IMR-90 (cell line): ENCODE results near the gene SLC27A1. TPM values are rescaled to one million over a fixed set of nuclear protein-coding genes. Genes with fewer than 3 reads are reported as not detected.

Experiments used
- ATAC-seq: fragments of 200-7000 bp; cut with Tn5 transposase; 2 replicates; pipeline ENCODE4 v1.9.1; 2020; ENCODE audit warnings: low read depth, mild to moderate bottlenecking, moderate library complexity
- BruUV-seq: library from RNA; stranded (reverse); fragments of 400-500 nt; replicated peaks from 2 replicates; lab custom pipeline; 2021; lab: Mats Ljungman, UMichigan
- CTCF ChIA-PET: fragments of 300-600 bp; formaldehyde crosslinking; extraction: SDS; loops from one replicate; lab custom pipeline; 2021; ENCODE audit warnings: antibody characterized with exemption; lab: Yijun Ruan, JAX
- POLR2A ChIA-PET: fragments of 300-600 bp; sonication (Branson Sonifier 250); formaldehyde crosslinking; loops from one replicate; lab custom pipeline; 2022; ENCODE audit warnings: antibody characterized with exemption; ENCODE audit not compliant: unreplicated experiment; lab: Charles Lee
- DNase-seq: peaks from one replicate; pipeline ENCODE4 v3.0.0; 2013
- H2AFZ ChIP-seq: replicated peaks from 2 replicates; pipeline ENCODE3; 2013; ENCODE audit warnings: low read length, mild to moderate bottlenecking; ENCODE audit not compliant: poor library complexity
- H2AK5ac ChIP-seq: 2 replicates; pipeline ENCODE4 v1.6.1; 2013; ENCODE audit warnings: low read depth, low read length, inconsistent platforms
- H2AK9ac ChIP-seq: replicated peaks from 2 replicates; pipeline ENCODE3; 2013; ENCODE audit warnings: mild to moderate bottlenecking, low read depth, low read length, moderate library complexity; ENCODE audit not compliant: poor library complexity
- H2BK120ac ChIP-seq: 2 replicates; pipeline ENCODE4 v1.6.1; 2013; ENCODE audit warnings: low read depth, low read length, inconsistent platforms
- H2BK15ac ChIP-seq: 3 replicates; pipeline ENCODE4 v1.6.1; 2013; ENCODE audit warnings: low read depth, low read length, inconsistent platforms
- H2BK20ac ChIP-seq: 2 replicates; pipeline ENCODE4 v1.6.1; 2013; ENCODE audit warnings: low read depth, mild to moderate bottlenecking, inconsistent platforms, low read length, moderate library complexity
- H2BK5ac ChIP-seq: 2 replicates; pipeline ENCODE4 v1.6.1; 2013; ENCODE audit warnings: mild to moderate bottlenecking, low read depth, low read length, inconsistent platforms; ENCODE audit not compliant: poor library complexity, severe bottlenecking
- H3K14ac ChIP-seq: replicated peaks from 2 replicates; pipeline ENCODE4 v1.6.1; 2013; ENCODE audit warnings: low read depth, low read length, inconsistent platforms
- H3K18ac ChIP-seq: 2 replicates; pipeline ENCODE4 v1.6.1; 2013; ENCODE audit warnings: low read depth, low read length, control low read depth
- H3K23ac ChIP-seq: 2 replicates; pipeline ENCODE4 v1.6.1; 2013; ENCODE audit warnings: low read depth, low read length, inconsistent platforms
- H3K27ac ChIP-seq: 2 replicates; pipeline ENCODE4 v1.5.1; 2013; ENCODE audit warnings: mild to moderate bottlenecking, control low read depth, low read length; ENCODE audit not compliant: insufficient read depth
- H3K27me3 ChIP-seq: 2 replicates; pipeline ENCODE4 v1.6.1; 2013; ENCODE audit warnings: low read length; ENCODE audit not compliant: control insufficient read depth, insufficient read depth
- H3K36me3 ChIP-seq: 2 replicates; pipeline ENCODE4 v1.6.1; 2013; ENCODE audit warnings: low read length, mixed read lengths; ENCODE audit not compliant: control insufficient read depth, insufficient read depth
- H3K4ac ChIP-seq: 2 replicates; pipeline ENCODE4 v1.6.1; 2013; ENCODE audit warnings: low read depth, low read length, inconsistent platforms
- H3K4me1 ChIP-seq: 2 replicates; pipeline ENCODE4 v1.6.1; 2013; ENCODE audit warnings: low read length, mixed read lengths; ENCODE audit not compliant: control insufficient read depth, insufficient read depth
- H3K4me2 ChIP-seq: 2 replicates; pipeline ENCODE4 v1.6.1; 2013; ENCODE audit warnings: low read depth, mild to moderate bottlenecking, control low read depth, low read length, moderate library complexity
- H3K4me3 ChIP-seq: 2 replicates; pipeline ENCODE4 v1.5.1; 2013; ENCODE audit warnings: low read depth, mild to moderate bottlenecking, control low read depth, low read length, moderate library complexity; ENCODE audit not compliant: insufficient read depth
- H3K56ac ChIP-seq: 2 replicates; pipeline ENCODE4 v1.6.1; 2013; ENCODE audit warnings: low read length, inconsistent platforms; ENCODE audit not compliant: insufficient read depth; ENCODE audit errors: extremely low read depth
- H3K79me1 ChIP-seq, 2 experiments: 2 replicates each; pipeline ENCODE4 v1.6.1; 2013; ENCODE audit warnings: low read length in 2 of 2, inconsistent platforms in 1 of 2, low read depth in 1 of 2
- H3K9ac ChIP-seq: 2 replicates; pipeline ENCODE4 v1.6.1; 2013; ENCODE audit warnings: low read depth, low read length, control low read depth
- H3K9me1 ChIP-seq: 2 replicates; pipeline ENCODE4 v1.6.1; 2013; ENCODE audit warnings: low read length, inconsistent platforms; ENCODE audit not compliant: insufficient read depth
- H3K9me3 ChIP-seq: 2 replicates; pipeline ENCODE4 v1.6.1; 2013; ENCODE audit warnings: low read length; ENCODE audit not compliant: control insufficient read depth, insufficient read depth
- H4K20me1 ChIP-seq: 2 replicates; pipeline ENCODE4 v1.6.1; 2013; ENCODE audit warnings: low read length, inconsistent platforms; ENCODE audit not compliant: insufficient read depth
- H4K5ac ChIP-seq: 2 replicates; pipeline ENCODE4 v1.6.1; 2013; ENCODE audit warnings: mild to moderate bottlenecking, low read depth, low read length, control low read depth
- H4K8ac ChIP-seq, 2 experiments: 2 replicates each; pipeline ENCODE4 v1.6.1; 2013; ENCODE audit warnings: low read depth in 2 of 2, low read length in 2 of 2, control low read depth in 1 of 2, inconsistent platforms in 1 of 2
- H4K91ac ChIP-seq: 2 replicates; pipeline ENCODE4 v1.6.1; 2013; ENCODE audit warnings: low read depth, low read length, inconsistent platforms; ENCODE audit not compliant: insufficient read depth
- CEBPB ChIP-seq: IDR thresholded peaks from 2 replicates; pipeline ENCODE4 v1.6.1; 2012; ENCODE audit warnings: low read depth, low read length, improper control_type of control experiment
- CHD1 ChIP-seq: IDR thresholded peaks from 2 replicates; pipeline ENCODE4 v1.6.1; 2012; ENCODE audit warnings: low read depth, low read length, improper control_type of control experiment
- MAFK ChIP-seq: IDR thresholded peaks from 2 replicates; pipeline ENCODE4 v1.6.1; 2012; ENCODE audit warnings: low read depth, low read length, improper control_type of control experiment
- MAZ ChIP-seq: IDR thresholded peaks from 2 replicates; pipeline ENCODE4 v1.6.1; 2012; ENCODE audit warnings: low read depth, mild to moderate bottlenecking, low read length, improper control_type of control experiment, moderate library complexity, borderline replicate concordance
- MXI1 ChIP-seq: IDR thresholded peaks from 2 replicates; pipeline ENCODE4 v1.6.1; 2012; ENCODE audit warnings: low read depth, mild to moderate bottlenecking, low read length, moderate library complexity, borderline replicate concordance
- POLR2A ChIP-seq: IDR thresholded peaks from 2 replicates; pipeline ENCODE4 v1.6.1; 2012; ENCODE audit warnings: mild to moderate bottlenecking, low read depth, low read length
- RCOR1 ChIP-seq: IDR thresholded peaks from 2 replicates; pipeline ENCODE4 v1.6.1; 2012; ENCODE audit warnings: mild to moderate bottlenecking, low read length, improper control_type of control experiment; ENCODE audit not compliant: insufficient replicate concordance
- SMC3 ChIP-seq: fragments of 150-350 bp; IDR thresholded peaks from 2 replicates; pipeline ENCODE4 v1.6.1; 2016; ENCODE audit warnings: low read depth, mild to moderate bottlenecking, antibody characterized with exemption, low read length, moderate library complexity
- WGBS, 2 experiments: methylation state at CpG; one replicate each; pipeline versions ENCODE4 v1.1.5 to v1.1.7; 2013; ENCODE audit warnings: missing lambda C conversion rate in 2 of 2; ENCODE audit not compliant: insufficient read length in 1 of 2; ENCODE audit errors: extremely low coverage in 2 of 2; 5-methylcytosine and 5-hydroxymethylcytosine counted together
- dilution Hi-C: fragments of 300-500 bp; cut with HindIII; formaldehyde crosslinking; loops from one replicate; pipeline ENCODE4 v1.14.3; 2018; ENCODE audit warnings: low sequenced_read_pairs; ENCODE audit not compliant: unreplicated experiment
- in situ Hi-C: fragments of 300-500 bp; cut with MboI; formaldehyde crosslinking; loops from 3 replicates; pipeline ENCODE4 v1.14.3; 2019; ENCODE audit warnings: low sequenced_read_pairs, inconsistent platforms, mixed read lengths
- intact Hi-C: fragments of 100-400 bp; cut with micrococcal nuclease; formaldehyde crosslinking; loops from 2 replicates; pipeline ENCODE4 v1.10.0; 2022
- polyA plus RNA-seq, 3 experiments: library from polyadenylated mRNA; depleted of rRNA; stranded (reverse); fragments of >200 nt; gene quantifications; 2 replicates each; pipeline ENCODE4 v1.2.3, GENCODE V29; 2012; ENCODE audit warnings: low replicate concordance in 1 of 3
- total RNA-seq: library from RNA; depleted of rRNA; stranded (reverse); fragments of >200 nt; gene quantifications from 2 replicates; pipeline ENCODE4 v1.2.3, GENCODE V29; 2012

The SLC27A1 gene
- total and polyA plus RNA-seq, 2 of the 4 experiments (the other 2 are of a cell fraction), result 4.8 to 12.9 TPM

- Histone ChIP-seq H3K27ac (no peak overlapping the region), H2AK5ac (no peak overlapping the region), H3K14ac (no peak overlapping the region), H3K27me3 (no peaks in the 10 kb centered on the region; the same call in 1 of the 2 replicates), H3K56ac (no peak overlapping the region), H3K9me3 (peaks cover 14% of the 10 kb centered on the region), H3K18ac (no peak overlapping the region), H3K4me3 (no peak overlapping the region), H4K20me1 (no peaks in the 10 kb centered on the region), H2BK120ac (no peak overlapping the region), H2AK9ac (no peak overlapping the region), H3K9me1 (no peaks in the 10 kb centered on the region), H4K8ac (no peak overlapping the region), H2BK15ac (no peak overlapping the region), H2BK5ac (no peak overlapping the region), H3K4me2 (no peak overlapping the region), H2AFZ (no peak overlapping the region), H3K79me1 (no peaks in the 10 kb centered on the region), H2BK20ac (no peak overlapping the region), H3K4me1 (no peaks in the 10 kb centered on the region), H4K91ac (no peak overlapping the region), H3K4ac (no peak overlapping the region), H4K5ac (no peak overlapping the region), H3K23ac (no peak overlapping the region), H3K36me3 (peaks cover 6% of the 10 kb centered on the region; the same call in 1 of the 2 replicates), H3K9ac (no peak overlapping the region)
- WGBS, 2 experiments, result no CpG with 5 or more reads among the region's 9 CpGs
- intact Hi-C loops, result no loop called here
- CTCF ChIA-PET, result no interaction called here
- dilution Hi-C loops, result no loop called here
- DNase-seq, result no peak
- POLR2A ChIA-PET, result no interaction called here
- TF ChIP-seq MAFK (no peak), SMC3 (no peak), CEBPB (no peak), CHD1 (no peak), POLR2A (no peak), MAZ (no peak), RCOR1 (no peak), MXI1 (no peak)
- ATAC-seq, result no peak
- no TSS peak for BruUV-seq
- in situ Hi-C loops, result no loop called here
Measured at GRCh38 chr19:17525141-17525540, 54.8 kb downstream of the SLC27A1 start.
